ENCODE measurements around the gene EMSY. TPM values are rescaled to one million over a fixed set of nuclear protein-coding genes. Genes with fewer than 3 reads are reported as not detected.

Gene EMSY
- total RNA-seq, 1 donor from 2014 or later = 18.9 TPM

- TF ChIP-seq CTCF (IDR thresholded peaks at IDR 0.05; ENCODE audit: insufficient read depth, low read depth, low read length) (no peak), EZH2 (IDR thresholded peaks at IDR 0.05; ENCODE audit: insufficient read depth, low read length) (no peak)
- H2AFZ ChIP-seq (ENCODE audit: low read depth, low read length) = no peak overlapping the region
- H3K4me3 ChIP-seq (ENCODE audit: insufficient read depth, low read depth, low read length) = no peak overlapping the region
- no peaks in the 10 kb centered on the region for H3K36me3 ChIP-seq (ENCODE audit: insufficient read depth, low read length)
- no peak overlapping the region for H3K4me3 Mint-ChIP-seq (ENCODE audit: unreplicated experiment)
- H3K4me1 ChIP-seq (ENCODE audit: insufficient read depth, low read length) = peaks cover 7% of the 10 kb centered on the region
- DNase-seq (ENCODE audit: low read depth) (peak; percentile 69), FAIRE-seq (no peak)
- H3K9ac ChIP-seq (ENCODE audit: low read length) = no peak overlapping the region
- no peaks in the 10 kb centered on the region for H3K9me3 Mint-ChIP-seq (ENCODE audit: unreplicated experiment)
- H3K79me2 ChIP-seq (ENCODE audit: insufficient read depth, low read length) = no peaks in the 10 kb centered on the region
- peaks cover 8% of the 10 kb centered on the region for H3K36me3 Mint-ChIP-seq (ENCODE audit: low read depth, unreplicated experiment)
- peak overlapping the region; percentile 57 for H3K4me2 ChIP-seq (ENCODE audit: low read length)
- H3K27me3 ChIP-seq (ENCODE audit: insufficient read depth, low read length) = no peaks in the 10 kb centered on the region
- H3K4me1 Mint-ChIP-seq (ENCODE audit: low read depth, unreplicated experiment) = peaks cover 9% of the 10 kb centered on the region
- peak overlapping the region; percentile 23 for H3K27ac ChIP-seq (ENCODE audit: low read depth, low read length)
- H4K20me1 ChIP-seq (ENCODE audit: insufficient read depth, low read length) = no peaks in the 10 kb centered on the region
- no peaks in the 10 kb centered on the region for H3K27me3 Mint-ChIP-seq (ENCODE audit: low read depth, unreplicated experiment)
- no peaks in the 10 kb centered on the region for H3K9me3 ChIP-seq (ENCODE audit: insufficient read depth, low read depth, low read length)
- peak overlapping the region; percentile 94 for H3K27ac Mint-ChIP-seq (ENCODE audit: unreplicated experiment)
These were observed 65.5 kb downstream of the EMSY start for GRCh38 chr11:76510060-76511047.

GRCh38 chr11:76512851-76513653 is 68.2 kb downstream of the EMSY start:
- H4K20me1 ChIP-seq (ENCODE audit: insufficient read depth, low read length) = no peaks in the 10 kb centered on the region
- Mint-ChIP-seq H3K4me1 (ENCODE audit: low read depth, unreplicated experiment) (peaks cover 9% of the 10 kb centered on the region), H3K27me3 (ENCODE audit: low read depth, unreplicated experiment) (no peaks in the 10 kb centered on the region), H3K4me3 (ENCODE audit: unreplicated experiment) (no peak overlapping the region), H3K27ac (ENCODE audit: unreplicated experiment) (no peak overlapping the region), H3K9me3 (ENCODE audit: unreplicated experiment) (no peaks in the 10 kb centered on the region), H3K36me3 (ENCODE audit: low read depth, unreplicated experiment) (peaks cover 4% of the 10 kb centered on the region)
- no peaks in the 10 kb centered on the region for H3K27me3 ChIP-seq (ENCODE audit: insufficient read depth, low read length)
- H3K36me3 ChIP-seq (ENCODE audit: insufficient read depth, low read length) = peaks cover 5% of the 10 kb centered on the region
- no peaks in the 10 kb centered on the region for H3K79me2 ChIP-seq (ENCODE audit: insufficient read depth, low read length)
- FAIRE-seq = no peak
- H3K9me3 ChIP-seq (ENCODE audit: insufficient read depth, low read depth, low read length) = no peaks in the 10 kb centered on the region
- H3K4me2 ChIP-seq (ENCODE audit: low read length) = no peak overlapping the region
- no peak overlapping the region for H3K9ac ChIP-seq (ENCODE audit: low read length)
- no peak overlapping the region for H2AFZ ChIP-seq (ENCODE audit: low read depth, low read length)
- DNase-seq (ENCODE audit: low read depth) = no peak
- TF ChIP-seq CTCF (IDR thresholded peaks at IDR 0.05; ENCODE audit: insufficient read depth, low read depth, low read length) (peak; percentile 46), EZH2 (IDR thresholded peaks at IDR 0.05; ENCODE audit: insufficient read depth, low read length) (no peak)
- H3K27ac ChIP-seq (ENCODE audit: low read depth, low read length) = no peak overlapping the region
- H3K4me3 ChIP-seq (ENCODE audit: insufficient read depth, low read depth, low read length) = no peak overlapping the region
- peaks cover 7% of the 10 kb centered on the region for H3K4me1 ChIP-seq (ENCODE audit: insufficient read depth, low read length)
